Measurements from ENCODE around the gene ADGRD2.

DNA sequence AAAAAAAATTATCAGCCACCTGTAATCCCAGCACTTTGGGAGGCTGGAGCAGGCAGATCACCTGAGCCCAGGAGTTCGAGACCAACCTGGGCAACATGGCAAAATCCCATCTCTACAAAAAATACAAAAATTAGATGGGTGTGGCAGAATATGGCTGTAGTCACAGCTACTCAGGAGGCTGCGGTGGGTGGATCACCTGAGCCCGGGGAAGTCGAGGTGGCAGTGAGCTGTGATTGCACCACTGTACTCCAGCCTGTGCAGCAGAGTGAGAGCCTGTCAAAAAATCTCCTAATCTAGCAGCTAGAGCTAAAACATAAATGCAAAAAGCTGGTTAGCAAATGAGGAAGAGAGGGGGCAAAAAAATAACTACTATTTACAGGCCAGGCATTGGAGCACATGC, 47.0 kb upstream of the ADGRD2 start:
- TF ChIP-seq, protein P1, sequence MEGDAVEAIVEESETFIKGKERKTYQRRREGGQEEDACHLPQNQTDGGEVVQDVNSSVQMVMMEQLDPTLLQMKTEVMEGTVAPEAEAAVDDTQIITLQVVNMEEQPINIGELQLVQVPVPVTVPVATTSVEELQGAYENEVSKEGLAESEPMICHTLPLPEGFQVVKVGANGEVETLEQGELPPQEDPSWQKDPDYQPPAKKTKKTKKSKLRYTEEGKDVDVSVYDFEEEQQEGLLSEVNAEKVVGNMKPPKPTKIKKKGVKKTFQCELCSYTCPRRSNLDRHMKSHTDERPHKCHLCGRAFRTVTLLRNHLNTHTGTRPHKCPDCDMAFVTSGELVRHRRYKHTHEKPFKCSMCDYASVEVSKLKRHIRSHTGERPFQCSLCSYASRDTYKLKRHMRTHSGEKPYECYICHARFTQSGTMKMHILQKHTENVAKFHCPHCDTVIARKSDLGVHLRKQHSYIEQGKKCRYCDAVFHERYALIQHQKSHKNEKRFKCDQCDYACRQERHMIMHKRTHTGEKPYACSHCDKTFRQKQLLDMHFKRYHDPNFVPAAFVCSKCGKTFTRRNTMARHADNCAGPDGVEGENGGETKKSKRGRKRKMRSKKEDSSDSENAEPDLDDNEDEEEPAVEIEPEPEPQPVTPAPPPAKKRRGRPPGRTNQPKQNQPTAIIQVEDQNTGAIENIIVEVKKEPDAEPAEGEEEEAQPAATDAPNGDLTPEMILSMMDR (IDR thresholded peaks at IDR 0.05 in 8 of 11, conservative IDR thresholded peaks at IDR 0.05 in 3 of 11): no peak
- TF ChIP-seq POLR2AphosphoS5 (IDR thresholded peaks at IDR 0.05): no peak
- TF ChIP-seq POLR2A (IDR thresholded peaks at IDR 0.05): no peak
